Measurements from ENCODE around the gene SNCB.

DNA sequence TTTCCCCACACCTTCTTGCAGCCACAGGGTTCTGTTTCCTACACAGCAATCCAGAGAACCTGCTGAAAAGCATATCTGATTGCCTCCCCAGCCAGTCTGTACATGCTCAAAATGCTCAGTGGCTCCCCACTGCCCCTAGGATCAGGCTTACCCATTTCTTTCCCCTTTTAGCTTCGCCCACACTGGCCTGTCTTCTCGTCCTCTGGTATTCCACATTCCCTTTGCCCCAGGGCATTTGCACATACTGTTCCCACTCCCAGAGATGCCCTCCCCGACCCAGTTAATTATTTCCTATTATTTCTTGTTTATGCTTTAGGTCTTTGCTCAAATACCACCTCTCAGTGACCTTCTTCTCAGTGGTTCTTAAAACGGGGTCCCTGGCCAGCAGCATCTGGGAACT, 10.3 kb upstream of the SNCB start:
- TF ChIP-seq, protein P1, sequence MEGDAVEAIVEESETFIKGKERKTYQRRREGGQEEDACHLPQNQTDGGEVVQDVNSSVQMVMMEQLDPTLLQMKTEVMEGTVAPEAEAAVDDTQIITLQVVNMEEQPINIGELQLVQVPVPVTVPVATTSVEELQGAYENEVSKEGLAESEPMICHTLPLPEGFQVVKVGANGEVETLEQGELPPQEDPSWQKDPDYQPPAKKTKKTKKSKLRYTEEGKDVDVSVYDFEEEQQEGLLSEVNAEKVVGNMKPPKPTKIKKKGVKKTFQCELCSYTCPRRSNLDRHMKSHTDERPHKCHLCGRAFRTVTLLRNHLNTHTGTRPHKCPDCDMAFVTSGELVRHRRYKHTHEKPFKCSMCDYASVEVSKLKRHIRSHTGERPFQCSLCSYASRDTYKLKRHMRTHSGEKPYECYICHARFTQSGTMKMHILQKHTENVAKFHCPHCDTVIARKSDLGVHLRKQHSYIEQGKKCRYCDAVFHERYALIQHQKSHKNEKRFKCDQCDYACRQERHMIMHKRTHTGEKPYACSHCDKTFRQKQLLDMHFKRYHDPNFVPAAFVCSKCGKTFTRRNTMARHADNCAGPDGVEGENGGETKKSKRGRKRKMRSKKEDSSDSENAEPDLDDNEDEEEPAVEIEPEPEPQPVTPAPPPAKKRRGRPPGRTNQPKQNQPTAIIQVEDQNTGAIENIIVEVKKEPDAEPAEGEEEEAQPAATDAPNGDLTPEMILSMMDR (conservative IDR thresholded peaks at IDR 0.05; ENCODE audit: low read depth, low read length): no peak
- no peak for TF ChIP-seq POLR2A (IDR thresholded peaks at IDR 0.05; ENCODE audit: low read depth, low read length)

All from IMR-90 (cell line).